ENCODE measurements around the gene PLCB1.

Gene PLCB1

DNA sequence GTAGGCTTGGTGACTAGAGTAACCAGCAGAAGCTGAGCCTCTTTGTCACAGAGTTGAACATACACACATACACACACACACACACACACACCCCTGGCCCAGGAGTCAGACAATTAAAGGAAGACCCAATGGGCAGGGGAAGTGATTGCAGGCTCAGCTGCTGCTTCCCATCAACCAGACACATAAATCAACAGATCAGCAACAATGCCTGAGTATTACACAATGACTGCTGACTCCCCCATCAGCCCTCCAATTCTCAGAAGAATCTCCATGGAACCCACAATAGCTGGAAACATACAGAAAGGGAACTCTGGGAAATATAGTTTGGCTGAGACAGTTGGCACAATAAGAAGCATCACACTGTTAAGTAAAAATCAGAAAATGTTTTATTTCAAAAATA lies 666.4 kb downstream of the PLCB1 start:
- no peak overlapping the region for H3K9ac ChIP-seq
- no peaks in the 10 kb centered on the region for H4K20me1 ChIP-seq
- H3K4me1 ChIP-seq = no peaks in the 10 kb centered on the region
- H3K36me3 ChIP-seq = no peaks in the 10 kb centered on the region
- H3K27ac ChIP-seq = no peak overlapping the region
- no peaks in the 10 kb centered on the region for H3K9me3 ChIP-seq
- no peak overlapping the region for H3K4me2 ChIP-seq
- H3K27me3 ChIP-seq = no peaks in the 10 kb centered on the region
- no peak for TF ChIP-seq Cebpa-rat (IDR thresholded peaks at IDR 0.05)
- H3K4me3 ChIP-seq = no peak overlapping the region

DNA sequence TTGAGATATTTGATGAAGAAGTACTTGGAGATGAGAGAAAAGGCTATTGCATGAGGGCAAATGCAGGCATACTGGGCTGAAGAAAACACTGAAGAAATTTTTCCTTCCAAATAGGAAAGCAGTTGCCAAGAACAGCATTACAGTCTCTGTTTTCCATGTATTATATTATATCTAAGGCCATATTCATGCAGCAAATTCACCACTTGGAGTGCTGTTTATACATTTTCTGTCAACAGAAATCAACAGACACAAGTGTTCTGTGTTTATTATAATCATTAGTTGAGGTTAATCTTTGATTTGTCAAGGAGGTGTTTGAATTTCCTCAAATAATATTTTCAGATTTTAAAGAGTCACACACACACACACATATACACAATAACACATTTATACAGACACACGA lies 668.0 kb downstream of the PLCB1 start:
- no peak overlapping the region for H3K4me3 ChIP-seq
- TF ChIP-seq Cebpa-rat (IDR thresholded peaks at IDR 0.05) = no peak
- H3K36me3 ChIP-seq = no peaks in the 10 kb centered on the region
- no peaks in the 10 kb centered on the region for H4K20me1 ChIP-seq
- H3K4me1 ChIP-seq = no peaks in the 10 kb centered on the region
- no peaks in the 10 kb centered on the region for H3K9me3 ChIP-seq
- H3K27ac ChIP-seq = no peak overlapping the region
- H3K27me3 ChIP-seq = no peaks in the 10 kb centered on the region
- H3K4me2 ChIP-seq = no peak overlapping the region
- H3K9ac ChIP-seq = no peak overlapping the region

GRCh38 chr20:8801686-8802085 lies 669.6 kb downstream of the PLCB1 start:
- H3K9me3 ChIP-seq = no peaks in the 10 kb centered on the region
- no peak overlapping the region for H3K9ac ChIP-seq
- TF ChIP-seq Cebpa-rat (IDR thresholded peaks at IDR 0.05) = no peak
- H3K36me3 ChIP-seq = no peaks in the 10 kb centered on the region
- no peak overlapping the region for H3K4me2 ChIP-seq
- no peak overlapping the region for H3K4me3 ChIP-seq
- no peaks in the 10 kb centered on the region for H3K27me3 ChIP-seq
- H3K27ac ChIP-seq = no peak overlapping the region
- H4K20me1 ChIP-seq = no peaks in the 10 kb centered on the region
- H3K4me1 ChIP-seq = no peaks in the 10 kb centered on the region

- no peaks in the 10 kb centered on the region for H4K20me1 ChIP-seq
- H3K9me3 ChIP-seq = no peaks in the 10 kb centered on the region
- H3K4me3 ChIP-seq = no peak overlapping the region
- H3K36me3 ChIP-seq = no peaks in the 10 kb centered on the region
- no peaks in the 10 kb centered on the region for H3K27me3 ChIP-seq
- peaks cover 6% of the 10 kb centered on the region; the same call in 1 of the 2 replicates for H3K4me1 ChIP-seq
- H3K27ac ChIP-seq = no peak overlapping the region
- no peak overlapping the region for H3K9ac ChIP-seq
- TF ChIP-seq Cebpa-rat (IDR thresholded peaks at IDR 0.05) = no peak
- no peak overlapping the region for H3K4me2 ChIP-seq
Measured at GRCh38 chr20:8803065-8803464, 671.0 kb downstream of the PLCB1 start.

DNA sequence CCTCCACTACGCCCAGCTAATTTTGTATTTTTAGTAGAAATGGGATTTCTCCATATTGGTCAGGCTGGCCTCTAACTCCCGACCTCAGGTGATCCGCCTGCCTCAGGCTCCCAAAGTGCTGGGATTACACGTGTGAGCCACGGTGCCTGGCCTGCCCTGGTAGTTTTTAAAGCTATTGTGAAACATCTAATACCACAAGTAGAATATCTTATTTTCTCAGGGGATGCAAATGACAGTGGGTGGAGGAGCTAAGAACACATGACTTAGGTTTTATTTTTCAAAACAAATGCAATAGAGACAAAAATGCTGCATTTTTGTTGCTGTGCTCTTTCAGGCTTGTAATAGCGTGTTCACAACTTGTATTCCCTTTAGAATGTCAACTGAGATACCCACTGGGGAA lies 671.9 kb downstream of the PLCB1 start:
- H3K4me1 ChIP-seq = peaks cover 7% of the 10 kb centered on the region; the same call in 1 of the 2 replicates
- no peak overlapping the region for H3K27ac ChIP-seq
- no peak for TF ChIP-seq Cebpa-rat (IDR thresholded peaks at IDR 0.05)
- H3K27me3 ChIP-seq = no peaks in the 10 kb centered on the region
- no peak overlapping the region for H3K4me3 ChIP-seq
- no peak overlapping the region for H3K9ac ChIP-seq
- no peaks in the 10 kb centered on the region for H4K20me1 ChIP-seq
- no peak overlapping the region for H3K4me2 ChIP-seq
- no peaks in the 10 kb centered on the region for H3K36me3 ChIP-seq
- H3K9me3 ChIP-seq = no peaks in the 10 kb centered on the region

GRCh38 chr20:8805737-8806442 lies 673.8 kb downstream of the PLCB1 start:
- Histone ChIP-seq H3K4me2 (no peak overlapping the region), H3K4me1 (peaks cover 7% of the 10 kb centered on the region; the same call in 1 of the 2 replicates), H4K20me1 (no peaks in the 10 kb centered on the region), H3K27ac (no peak overlapping the region), H3K9me3 (no peaks in the 10 kb centered on the region), H3K4me3 (no peak overlapping the region), H3K27me3 (no peaks in the 10 kb centered on the region), H3K9ac (no peak overlapping the region), H3K36me3 (no peaks in the 10 kb centered on the region)
- no peak for TF ChIP-seq Cebpa-rat (IDR thresholded peaks at IDR 0.05)

- Histone ChIP-seq H3K27ac (no peak overlapping the region), H3K9me3 (no peaks in the 10 kb centered on the region), H3K4me2 (no peak overlapping the region), H4K20me1 (no peaks in the 10 kb centered on the region), H3K36me3 (no peaks in the 10 kb centered on the region), H3K4me3 (no peak overlapping the region), H3K27me3 (no peaks in the 10 kb centered on the region), H3K4me1 (peaks cover 12% of the 10 kb centered on the region), H3K9ac (no peak overlapping the region)
- no peak for TF ChIP-seq Cebpa-rat (IDR thresholded peaks at IDR 0.05)
Measured at GRCh38 chr20:8807480-8808201, 675.6 kb downstream of the PLCB1 start.

- Histone ChIP-seq H3K4me3 (no peak overlapping the region), H3K9me3 (no peaks in the 10 kb centered on the region), H3K9ac (no peak overlapping the region), H3K27me3 (no peaks in the 10 kb centered on the region), H4K20me1 (no peaks in the 10 kb centered on the region), H3K36me3 (no peaks in the 10 kb centered on the region), H3K4me1 (peaks cover 15% of the 10 kb centered on the region), H3K4me2 (no peak overlapping the region), H3K27ac (no peak overlapping the region)
- no peak for TF ChIP-seq Cebpa-rat (IDR thresholded peaks at IDR 0.05)
Measured at GRCh38 chr20:8808202-8808535, 676.1 kb downstream of the PLCB1 start.

GRCh38 chr20:8809107-8809953 lies 677.3 kb downstream of the PLCB1 start:
- Histone ChIP-seq H3K4me3 (no peak overlapping the region), H3K9ac (no peak overlapping the region), H3K27me3 (no peaks in the 10 kb centered on the region), H3K9me3 (no peaks in the 10 kb centered on the region), H3K27ac (no peak overlapping the region), H3K36me3 (no peaks in the 10 kb centered on the region), H3K4me1 (peaks cover 15% of the 10 kb centered on the region), H4K20me1 (no peaks in the 10 kb centered on the region), H3K4me2 (no peak overlapping the region)
- no peak for TF ChIP-seq Cebpa-rat (IDR thresholded peaks at IDR 0.05)
